GM19238 (cell line): ENCODE results near the gene SNCB.

Experiments
- DNase-seq: peaks from one replicate; pipeline ENCODE4 v3.0.0; 2011; ENCODE audit warnings: low spot score; ENCODE audit not compliant: insufficient read length

Gene SNCB

GRCh38 chr5:176629853-176630680 is at the start of gene SNCB, which contains the start of gene EIF4E1B:
Gene SNCB (minus strand): TSS chr5:176630534. CDS start chr5:176629654, 880 bp downstream.
Gene EIF4E1B (plus strand): TSS chr5:176630675. CDS start chr5:176642788, 12,113 bp downstream.
- DNase-seq: peak; percentile 71

- no peak for DNase-seq
Observed at GRCh38 chr5:176679365-176680225, 49.3 kb upstream of the SNCB start.

- DNase-seq: no peak
Observed at GRCh38 chr5:176678584-176678983, 48.2 kb upstream of the SNCB start.

GRCh38 chr5:176677209-176677939 is 47.0 kb upstream of the SNCB start:
- DNase-seq: no peak

- peak; percentile 75 for DNase-seq
Observed at GRCh38 chr5:176676361-176676824, 46.1 kb upstream of the SNCB start.

GRCh38 chr5:176675676-176676360 is 45.5 kb upstream of the SNCB start:
- DNase-seq: no peak

GRCh38 chr5:176674799-176675198 is 44.5 kb upstream of the SNCB start:
- no peak for DNase-seq

GRCh38 chr5:176673651-176674583 is 43.6 kb upstream of the SNCB start:
- no peak for DNase-seq

- no peak for DNase-seq
Observed at GRCh38 chr5:176671890-176672747, 41.8 kb upstream of the SNCB start.

GRCh38 chr5:176671399-176671798 is 41.1 kb upstream of the SNCB start:
- no peak for DNase-seq

- DNase-seq: no peak
Observed at GRCh38 chr5:176670449-176670848, 40.1 kb upstream of the SNCB start.

GRCh38 chr5:176667637-176668036 is 37.3 kb upstream of the SNCB start:
- DNase-seq: no peak

- DNase-seq: no peak
Observed at GRCh38 chr5:176665517-176665916, 35.2 kb upstream of the SNCB start.

GRCh38 chr5:176664886-176665285 is 34.6 kb upstream of the SNCB start:
- DNase-seq: no peak

- no peak for DNase-seq
Observed at GRCh38 chr5:176664479-176664878, 34.1 kb upstream of the SNCB start.

GRCh38 chr5:176663566-176663965 is 33.2 kb upstream of the SNCB start:
- DNase-seq: no peak

GRCh38 chr5:176662371-176663333 is 32.3 kb upstream of the SNCB start:
- no peak for DNase-seq

GRCh38 chr5:176661676-176662075 is 31.3 kb upstream of the SNCB start:
- DNase-seq: no peak
